GM12891 (cell line): Measurements from ENCODE around the gene SPACA7.

Experiments
- POLR2A ChIP-seq: IDR thresholded peaks from 2 replicates; pipeline ENCODE4 v1.6.1; 2011; ENCODE audit warnings: low read depth, low read length, control low read depth
- POLR2AphosphoS5 ChIP-seq: IDR thresholded peaks from 2 replicates; pipeline ENCODE4 v1.6.1; 2011; ENCODE audit warnings: low read depth, low read length, control low read depth
- POU2F2 ChIP-seq: IDR thresholded peaks from 2 replicates; pipeline ENCODE4 v1.6.1; 2011; ENCODE audit warnings: low read depth, mild to moderate bottlenecking, control low read depth, low read length, moderate library complexity
- SPI1 ChIP-seq: IDR thresholded peaks from 2 replicates; pipeline ENCODE4 v1.6.1; 2011; ENCODE audit warnings: low read depth, low read length, control low read depth

DNA sequence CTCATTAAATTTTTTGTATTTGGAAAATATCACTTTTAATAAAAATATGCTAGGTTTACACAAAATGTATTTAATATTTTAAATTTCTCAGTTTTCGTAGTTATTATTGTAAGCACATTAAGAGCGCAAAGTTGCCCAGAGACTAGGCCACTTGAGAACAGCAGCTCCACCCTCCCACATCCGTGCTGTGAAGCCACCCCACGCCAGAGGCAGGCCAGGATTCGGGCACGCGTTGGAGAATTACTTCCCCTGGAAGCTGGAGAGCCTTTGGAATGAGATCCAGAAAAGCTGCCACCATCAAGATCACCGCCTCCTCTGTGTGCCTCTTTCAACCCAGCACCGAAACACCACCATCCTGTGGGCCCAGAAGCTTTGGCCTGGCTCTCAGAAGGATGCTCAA, 41.0 kb upstream of the SPACA7 start:
- TF ChIP-seq POLR2A (no peak), POU2F2 (no peak), POLR2AphosphoS5 (no peak), SPI1 (no peak)
